Psoas muscle (tissue), 8 donors: Measurements from ENCODE around the gene KLHL35. TPM values are rescaled to one million over a fixed set of nuclear protein-coding genes. Genes with fewer than 3 reads are reported as not detected.

Experiments
- ATAC-seq, 4 donors: fragments of 200-7000 bp; cut with Tn5 transposase; one replicate each; pipeline ENCODE4 v1.9.1; 2020; ENCODE audit warnings: moderate library complexity in 3 of 4, mild to moderate bottlenecking in 2 of 4
- DNase-seq, 2 donors: peaks; one replicate each; pipeline ENCODE4 v3.0.0-alpha.2; 2020
- H3K27ac ChIP-seq: fragments of 200-600 bp; one replicate; pipeline ENCODE4 v1.8.0; 2022
- H3K27me3 ChIP-seq, 3 donors: fragments of 200-600 bp in 1 of 3; one replicate each; pipeline versions ENCODE4 v1.6.1 to v1.8.0; 2013 to 2022; ENCODE audit warnings: low read length in 2 of 3, mild to moderate bottlenecking in 2 of 3, moderate library complexity in 1 of 3; ENCODE audit not compliant: insufficient read depth in 3 of 3
- H3K36me3 ChIP-seq, 2 donors: fragments of 200-600 bp in 1 of 2; one replicate each; pipeline versions ENCODE4 v1.6.1 to v1.8.0; 2013 to 2022; ENCODE audit warnings: low read depth in 1 of 2, mild to moderate bottlenecking in 1 of 2, moderate library complexity in 1 of 2; ENCODE audit not compliant: insufficient read depth in 1 of 2
- H3K4me1 ChIP-seq: fragments of 200-600 bp; one replicate; pipeline ENCODE4 v1.8.0; 2022
- H3K4me3 ChIP-seq: fragments of 200-600 bp; one replicate; pipeline ENCODE4 v1.8.0; 2022; ENCODE audit warnings: mild to moderate bottlenecking
- H3K9me3 ChIP-seq: fragments of 200-600 bp; one replicate; pipeline ENCODE4 v1.8.0; 2022
- CTCF ChIP-seq: fragments of 200-600 bp; IDR thresholded peaks from one replicate; pipeline ENCODE4 v1.8.0; 2022; ENCODE audit warnings: antibody characterized with exemption
- WGBS, 3 donors: extraction: QIAGEN DNeasy Blood & Tissue Kit; methylation state at CpG; one replicate each; pipeline versions ENCODE4 v1.1.6 to v1.1.7; 2013; 5-methylcytosine and 5-hydroxymethylcytosine counted together
- intact Hi-C, 2 donors: fragments of 100-400 bp; cut with DNase I; formaldehyde crosslinking; loops; one replicate each; pipeline versions ENCODE4 v1.11.0 to v1.14.2; 2022
- polyA plus RNA-seq, 3 donors: library from polyadenylated mRNA; stranded (reverse); fragments of 200-250 nt; gene quantifications; one replicate each; pipeline ENCODE4 v1.2.3, GENCODE V29; 2013
- total RNA-seq, 4 donors: library from RNA; stranded (reverse); fragmentation: NEBNext Ultra II Directional in 2 of 4; extraction: Animal tissue kit (Norgen Biotek cat#: 25700) in 2 of 4; gene quantifications; one replicate each; pipeline versions ENCODE4 v1.2.1 to v1.2.4, GENCODE V29; 2021 to 2023
- donor health status: healthy with polysubstance abuse.
- donor health status: DM: no; HTN: no; CAD: no; lungs with moderate emphysema.
- donor health status: Bipolar disorder and iron deficiency.
- donor health status: healthy.
- donor health status: DM: yes; HTN: yes; CAD: no.
- donor health status: DM: no; HTN: no; CAD: no.
- donor health status: DM: no; HTN: no; CAD: no.
- donor health status: DM: yes; HTN: yes; CAD: no.

KLHL35 gene
- total and polyA plus RNA-seq, 7 donors, result 0.34 to 4.1 (median 0.56) TPM

- ATAC-seq, result no peak
- peak overlapping the region; percentile 65 for H3K4me3 ChIP-seq
- peak in 1 of 2 donors; percentile 3 for DNase-seq
- H3K27me3 ChIP-seq, result peaks cover 0 to 53% (median 14%) of the 10 kb centered on the region in 3 donors
- H3K27ac ChIP-seq, result no peak overlapping the region
- no peak for TF ChIP-seq CTCF
- no peaks in the 10 kb centered on the region for H3K9me3 ChIP-seq
- WGBS, 3 donors, result 71 to 79% (median 75%) methylated on average over 16 of the region's 16 CpGs
- no peaks in the 10 kb centered on the region for H3K4me1 ChIP-seq
- intact Hi-C loops, result no loop called here
- no peaks in the 10 kb centered on the region for H3K36me3 ChIP-seq
These were observed 3.9 kb downstream of the KLHL35 start for GRCh38 chr11:75428989-75429640.

- H3K9me3 ChIP-seq, result no peaks in the 10 kb centered on the region
- intact Hi-C loops, result no loop called here
- peak overlapping the region; percentile 65 for H3K4me3 ChIP-seq
- peak; percentile 91 to 96 (median 93) for ATAC-seq
- WGBS, 3 donors, result 12 to 40% (median 27%) methylated on average over 32 of the region's 32 CpGs
- peak overlapping the region; percentile 46 for H3K27ac ChIP-seq
- no peak for TF ChIP-seq CTCF
- no peaks in the 10 kb centered on the region for H3K4me1 ChIP-seq
- H3K27me3 ChIP-seq, result peaks cover 0 to 46% (median 14%) of the 10 kb centered on the region in 3 donors
- peak; percentile 89 to 95 for DNase-seq
- peaks cover 0 to 3% of the 10 kb centered on the region in 2 donors for H3K36me3 ChIP-seq
These were observed 4.7 kb downstream of the KLHL35 start for GRCh38 chr11:75428281-75428724.

GRCh38 chr11:75427181-75427580 is 5.8 kb downstream of the KLHL35 start:
- H3K9me3 ChIP-seq, result no peaks in the 10 kb centered on the region
- intact Hi-C loops, result no loop called here
- no peak overlapping the region for H3K27ac ChIP-seq
- peak in 1 of 2 donors; percentile 7 for DNase-seq
- no peaks in the 10 kb centered on the region for H3K4me1 ChIP-seq
- no peak overlapping the region for H3K4me3 ChIP-seq
- H3K36me3 ChIP-seq, result peaks cover under 1 to 13% of the 10 kb centered on the region in 2 donors
- peaks cover 0 to 35% (median 12%) of the 10 kb centered on the region in 3 donors for H3K27me3 ChIP-seq
- no peak for TF ChIP-seq CTCF
- no peak for ATAC-seq

GRCh38 chr11:75426720-75427086 is 6.3 kb downstream of the KLHL35 start:
- no peak for DNase-seq
- H3K27ac ChIP-seq, result no peak overlapping the region
- no peaks in the 10 kb centered on the region for H3K9me3 ChIP-seq
- no peak for TF ChIP-seq CTCF
- H3K4me3 ChIP-seq, result no peak overlapping the region
- 87 to 92% (median 91%) methylated on average over 5 of the region's 5 CpGs for WGBS, 3 donors
- peaks cover 0 to 30% (median 12%) of the 10 kb centered on the region in 3 donors for H3K27me3 ChIP-seq
- no peaks in the 10 kb centered on the region for H3K4me1 ChIP-seq
- intact Hi-C loops, result no loop called here
- H3K36me3 ChIP-seq, result peaks cover 3 to 13% of the 10 kb centered on the region in 2 donors
- no peak for ATAC-seq

GRCh38 chr11:75425422-75425821 is 7.6 kb downstream of the KLHL35 start:
- peak; percentile 6 for TF ChIP-seq CTCF
- 73 to 77% (median 74%) methylated on average over 20 to 29 of the region's 29 CpGs for WGBS, 3 donors
- intact Hi-C loops, result no loop called here
- no peak overlapping the region for H3K4me3 ChIP-seq
- DNase-seq, result peak; percentile 11 to 45
- no peaks in the 10 kb centered on the region for H3K9me3 ChIP-seq
- no peak for ATAC-seq
- H3K27ac ChIP-seq, result no peak overlapping the region
- H3K36me3 ChIP-seq, result peaks cover 3 to 13% of the 10 kb centered on the region in 2 donors
- H3K27me3 ChIP-seq, result peaks cover 0 to 18% (median 3%) of the 10 kb centered on the region in 3 donors
- H3K4me1 ChIP-seq, result no peaks in the 10 kb centered on the region
